Trophoblast cell (in vitro differentiated cells and primary cell): ENCODE data around the gene ZNF32.
A peak's percentile ranks its signal among the peaks of the same experiment; 100 is the strongest.

Experiments
- DNase-seq, 2 donors: peaks; one replicate each; pipeline ENCODE4 v3.0.0-alpha.2; 2016
- H2AFZ ChIP-seq: 2 replicates; pipeline ENCODE4 v1.6.1; 2013; ENCODE audit warnings: low read length, moderate library complexity, mild to moderate bottlenecking; ENCODE audit not compliant: insufficient read depth, poor library complexity
- H2AK5ac ChIP-seq: 2 replicates; pipeline ENCODE4 v1.6.1; 2013; ENCODE audit warnings: mild to moderate bottlenecking, low read length
- H2BK120ac ChIP-seq: 2 replicates; pipeline ENCODE4 v1.6.1; 2013; ENCODE audit warnings: low read length, mild to moderate bottlenecking, moderate library complexity; ENCODE audit not compliant: insufficient read depth, poor library complexity
- H2BK12ac ChIP-seq: 2 replicates; pipeline ENCODE4 v1.6.1; 2013; ENCODE audit warnings: mild to moderate bottlenecking, low read length, moderate library complexity
- H2BK5ac ChIP-seq: 2 replicates; pipeline ENCODE4 v1.6.1; 2013; ENCODE audit warnings: low read length, low read depth, moderate library complexity, mild to moderate bottlenecking; ENCODE audit not compliant: poor library complexity
- H3K14ac ChIP-seq: 2 replicates; pipeline ENCODE4 v1.6.1; 2013; ENCODE audit warnings: mild to moderate bottlenecking, low read length
- H3K18ac ChIP-seq: 2 replicates; pipeline ENCODE4 v1.6.1; 2013; ENCODE audit warnings: mild to moderate bottlenecking, low read length
- H3K23ac ChIP-seq: 2 replicates; pipeline ENCODE4 v1.6.1; 2013; ENCODE audit warnings: low read length
- H3K27ac ChIP-seq: 2 replicates; pipeline ENCODE4 v1.5.1; 2013; ENCODE audit warnings: low read depth, mild to moderate bottlenecking, inconsistent platforms, low read length, moderate library complexity
- H3K27me3 ChIP-seq: 2 replicates; pipeline ENCODE4 v1.6.1; 2013; ENCODE audit warnings: inconsistent platforms, mild to moderate bottlenecking, low read length, moderate library complexity; ENCODE audit not compliant: insufficient read depth
- H3K36me3 ChIP-seq, 2 experiments: 1 replicate in 1 of 2; 2 replicates in 1 of 2; pipeline ENCODE4 v1.6.1; 2013; ENCODE audit warnings: low read length in 2 of 2, mild to moderate bottlenecking in 2 of 2, moderate library complexity in 1 of 2; ENCODE audit not compliant: insufficient read depth in 2 of 2, control insufficient read depth in 1 of 2
- H3K4ac ChIP-seq: 2 replicates; pipeline ENCODE4 v1.6.1; 2013; ENCODE audit warnings: low read depth, mild to moderate bottlenecking, low read length, moderate library complexity
- H3K4me1 ChIP-seq, 2 experiments: 1 replicate in 1 of 2; 2 replicates in 1 of 2; pipeline ENCODE4 v1.6.1; 2013; ENCODE audit warnings: low read length in 2 of 2, mild to moderate bottlenecking in 2 of 2, moderate library complexity in 1 of 2; ENCODE audit not compliant: insufficient read depth in 2 of 2, control insufficient read depth in 1 of 2
- H3K4me2 ChIP-seq: 2 replicates; pipeline ENCODE4 v1.6.1; 2013; ENCODE audit warnings: inconsistent platforms, mild to moderate bottlenecking, low read length, moderate library complexity
- H3K4me3 ChIP-seq: 2 replicates; pipeline ENCODE4 v1.5.1; 2013; ENCODE audit warnings: mild to moderate bottlenecking, low read depth, low read length, inconsistent platforms
- H3K79me1 ChIP-seq: one replicate; pipeline ENCODE4 v1.6.1; 2013; ENCODE audit warnings: low read length
- H3K79me2 ChIP-seq: 2 replicates; pipeline ENCODE4 v1.6.1; 2013; ENCODE audit warnings: low read length, mild to moderate bottlenecking; ENCODE audit not compliant: control insufficient read depth, insufficient read depth, poor library complexity
- H3K9ac ChIP-seq: 2 replicates; pipeline ENCODE4 v1.6.1; 2013; ENCODE audit warnings: mild to moderate bottlenecking, low read length
- H3K9me3 ChIP-seq: 2 replicates; pipeline ENCODE4 v1.6.1; 2013; ENCODE audit warnings: low read depth, mild to moderate bottlenecking, control low read depth, inconsistent platforms, low read length; ENCODE audit not compliant: insufficient read depth
- H4K12ac ChIP-seq: 2 replicates; pipeline ENCODE4 v1.6.1; 2013; ENCODE audit warnings: low read depth, mild to moderate bottlenecking, low read length, moderate library complexity
- H4K8ac ChIP-seq: 2 replicates; pipeline ENCODE4 v1.6.1; 2013; ENCODE audit warnings: low read depth, mild to moderate bottlenecking, low read length, moderate library complexity
- H4K91ac ChIP-seq: one replicate; pipeline ENCODE4 v1.6.1; 2013; ENCODE audit warnings: low read depth, mild to moderate bottlenecking, low read length, moderate library complexity
- WGBS: extraction: QIAGEN DNeasy Blood & Tissue Kit; methylation state at CpG from one replicate; pipeline ENCODE4 v1.1.7; 2013; ENCODE audit warnings: missing lambda C conversion rate; ENCODE audit not compliant: insufficient read length, insufficient coverage; ENCODE audit errors: extremely low coverage; 5-methylcytosine and 5-hydroxymethylcytosine counted together

Gene ZNF32

GRCh38 chr10:43628956-43629355 lies 19.7 kb downstream of the ZNF32 start:
- Histone ChIP-seq H2AFZ (no peak overlapping the region), H3K36me3 (no peaks in the 10 kb centered on the region), H3K4me3 (no peak overlapping the region), H3K27me3 (no peaks in the 10 kb centered on the region), H2AK5ac (no peak overlapping the region), H3K4me1 (no peaks in the 10 kb centered on the region), H3K27ac (no peak overlapping the region), H4K91ac (no peak overlapping the region), H3K4ac (no peak overlapping the region), H3K79me2 (no peaks in the 10 kb centered on the region), H2BK5ac (no peak overlapping the region), H3K23ac (no peak overlapping the region), H3K9ac (no peak overlapping the region), H4K8ac (no peak overlapping the region), H3K79me1 (no peaks in the 10 kb centered on the region), H3K14ac (no peak overlapping the region), H3K9me3 (peaks cover 2% of the 10 kb centered on the region), H4K12ac (no peak overlapping the region), H2BK12ac (no peak overlapping the region), H3K4me2 (no peak overlapping the region), H3K18ac (no peak overlapping the region), H2BK120ac (no peak overlapping the region)
- no CpG with 5 or more reads among the region's 4 CpGs for WGBS
- DNase-seq = no peak

GRCh38 chr10:43627942-43628341 lies 20.7 kb downstream of the ZNF32 start:
- Histone ChIP-seq H4K91ac (no peak overlapping the region), H2AK5ac (no peak overlapping the region), H3K18ac (no peak overlapping the region), H4K12ac (no peak overlapping the region), H3K4me1 (no peaks in the 10 kb centered on the region), H2BK5ac (no peak overlapping the region), H3K23ac (no peak overlapping the region), H2AFZ (no peak overlapping the region), H3K79me1 (no peaks in the 10 kb centered on the region), H3K36me3 (no peaks in the 10 kb centered on the region), H2BK120ac (no peak overlapping the region), H3K4me2 (no peak overlapping the region), H3K27me3 (no peaks in the 10 kb centered on the region), H3K14ac (no peak overlapping the region), H3K9me3 (peaks cover 2% of the 10 kb centered on the region), H3K4me3 (no peak overlapping the region), H4K8ac (no peak overlapping the region), H3K4ac (no peak overlapping the region), H3K79me2 (no peaks in the 10 kb centered on the region), H3K9ac (no peak overlapping the region), H3K27ac (no peak overlapping the region), H2BK12ac (no peak overlapping the region)
- no CpG with 5 or more reads among the region's 1 CpG for WGBS
- no peak for DNase-seq

GRCh38 chr10:43623351-43623750 lies 25.3 kb downstream of the ZNF32 start:
- H3K4me3 ChIP-seq = no peak overlapping the region
- no peak overlapping the region for H3K4me2 ChIP-seq
- no peaks in the 10 kb centered on the region for H3K4me1 ChIP-seq
- no peaks in the 10 kb centered on the region for H3K27me3 ChIP-seq
- H3K18ac ChIP-seq = no peak overlapping the region
- no peaks in the 10 kb centered on the region for H3K36me3 ChIP-seq
- H3K27ac ChIP-seq = no peak overlapping the region
- H3K4ac ChIP-seq = no peak overlapping the region
- H4K8ac ChIP-seq = no peak overlapping the region
- no peak overlapping the region for H2AK5ac ChIP-seq
- no peak overlapping the region for H4K12ac ChIP-seq
- no peak overlapping the region for H3K23ac ChIP-seq
- no CpG with 5 or more reads among the region's 3 CpGs for WGBS
- H4K91ac ChIP-seq = no peak overlapping the region
- no peak overlapping the region for H3K9ac ChIP-seq
- peaks cover 1% of the 10 kb centered on the region for H3K9me3 ChIP-seq
- H2AFZ ChIP-seq = no peak overlapping the region
- H2BK5ac ChIP-seq = no peak overlapping the region
- peak in 1 of 2 donors; percentile 23 for DNase-seq
- H3K14ac ChIP-seq = no peak overlapping the region
- H3K79me1 ChIP-seq = no peaks in the 10 kb centered on the region
- no peak overlapping the region for H2BK120ac ChIP-seq
- no peak overlapping the region for H2BK12ac ChIP-seq
- no peaks in the 10 kb centered on the region for H3K79me2 ChIP-seq

GRCh38 chr10:43622038-43622437 lies 26.6 kb downstream of the ZNF32 start:
- Histone ChIP-seq H4K8ac (no peak overlapping the region), H4K91ac (no peak overlapping the region), H3K9me3 (peaks cover 1% of the 10 kb centered on the region), H3K79me2 (no peaks in the 10 kb centered on the region), H3K36me3 (no peaks in the 10 kb centered on the region), H2AK5ac (no peak overlapping the region), H3K4me2 (no peak overlapping the region), H3K4ac (no peak overlapping the region), H3K27ac (no peak overlapping the region), H3K14ac (no peak overlapping the region), H3K4me1 (no peaks in the 10 kb centered on the region), H3K79me1 (no peaks in the 10 kb centered on the region), H3K4me3 (no peak overlapping the region), H2BK120ac (no peak overlapping the region), H4K12ac (no peak overlapping the region), H3K18ac (no peak overlapping the region), H2BK5ac (no peak overlapping the region), H2BK12ac (no peak overlapping the region), H3K23ac (no peak overlapping the region), H3K27me3 (no peaks in the 10 kb centered on the region), H3K9ac (no peak overlapping the region), H2AFZ (no peak overlapping the region)
- WGBS = no CpG with 5 or more reads among the region's 2 CpGs
- DNase-seq = no peak
